ENCODE data around the gene ZNF568. TPM values are rescaled to one million over a fixed set of nuclear protein-coding genes. Genes with fewer than 3 reads are reported as not detected.

Gene ZNF568
- 3.1 and 4.4 TPM in 2 replicates for total RNA-seq

DNA sequence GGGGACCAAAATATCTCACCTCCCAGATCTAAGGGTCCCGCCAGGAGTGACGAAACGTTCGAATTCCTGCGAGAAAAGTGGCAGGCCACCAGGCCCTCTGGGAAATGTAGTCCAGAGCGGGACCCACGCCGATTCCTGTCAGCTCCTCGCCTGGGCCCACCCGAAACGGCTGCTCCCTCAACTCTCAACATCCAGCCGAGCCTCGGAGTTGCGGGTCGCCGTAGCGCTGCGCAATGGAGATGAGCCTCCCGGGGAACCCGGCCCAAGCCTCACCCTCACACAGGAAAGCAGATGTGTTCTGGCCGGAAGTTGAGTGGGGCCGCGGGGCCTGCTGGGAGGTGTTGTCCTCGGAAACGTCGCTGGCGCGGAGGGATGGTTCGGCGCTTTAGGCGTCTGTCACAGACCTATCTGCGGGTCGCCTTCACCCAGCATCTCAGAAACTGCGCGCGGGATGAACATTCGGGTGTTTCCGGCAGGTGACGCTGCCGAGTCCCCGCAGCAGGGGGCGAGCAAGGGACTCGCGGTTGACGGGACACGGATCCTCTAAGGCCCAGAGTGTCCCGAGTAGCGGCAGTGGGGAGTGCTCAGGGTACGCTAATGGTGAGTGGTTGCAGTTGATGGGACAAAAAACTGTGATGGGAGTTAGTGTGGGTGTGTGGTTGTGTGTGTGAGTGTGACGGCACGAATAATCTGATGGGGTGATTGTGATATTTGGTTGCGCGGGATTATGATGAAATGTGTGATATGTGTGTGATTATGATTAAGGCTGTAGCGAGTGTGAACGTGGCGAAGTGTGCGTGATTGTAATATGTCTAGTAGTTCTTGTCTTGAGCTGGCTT, at the start of gene ZNF568, which contains the start of gene ZNF829:
TSS of gene ZNF568 (plus strand) at position 341 of the 839 bp plus-strand sequence. CDS start 6,439 bp downstream, outside the sequence.
TSS of gene ZNF829 (minus strand) at position 300 of the 839 bp plus-strand sequence. CDS start 1,124 bp downstream, outside the sequence.

Other genes with a start within 250 kb of the ZNF568 start
- gene ZNF461, start 249.5 kb upstream of the ZNF568 start, total RNA-seq: 2.1 and 3.9 TPM in 2 replicates
- gene ZNF567, start 228.7 kb upstream of the ZNF568 start, total RNA-seq: 2.3 and 2.9 TPM in 2 replicates
- gene ZNF850, start 143.5 kb upstream of the ZNF568 start, total RNA-seq: 1.6 and 2.6 TPM in 2 replicates
- 0.81 and 2.3 TPM in 2 replicates for gene ZNF790, start 77.9 kb upstream of the ZNF568 start, total RNA-seq
- gene ZNF345, start 65.5 kb upstream of the ZNF568 start, total RNA-seq: 1.1 and 1.3 TPM in 2 replicates
- gene ZNF829, start within 50 bp of the ZNF568 start, total RNA-seq: 1.5 and 1.6 TPM in 2 replicates
- 1.5 and 3.8 TPM in 2 replicates for gene ZNF420, start 162.1 kb downstream of the ZNF568 start, total RNA-seq